Activated CD4-positive, alpha-beta T cell treated with anti-CD3 and anti-CD28 coated beads, Interleukin-2, Interleukin-4, amounts not matched to agents 100 ng/mL and 50 ng/mL, durations not matched to agents 16 hours and 8 hours (primary cell): ENCODE results near the gene FHIT.

ENCODE experiments used
- DNase-seq: peaks from one replicate; pipeline ENCODE4 v3.0.0-alpha.2; 2020; ENCODE audit warnings: low spot score

Gene FHIT

GRCh38 chr3:60841355-60841754, 409.9 kb downstream of the FHIT start:
- no peak for DNase-seq

- no peak for DNase-seq
Measured at GRCh38 chr3:60839246-60839645, 412.0 kb downstream of the FHIT start.

DNA sequence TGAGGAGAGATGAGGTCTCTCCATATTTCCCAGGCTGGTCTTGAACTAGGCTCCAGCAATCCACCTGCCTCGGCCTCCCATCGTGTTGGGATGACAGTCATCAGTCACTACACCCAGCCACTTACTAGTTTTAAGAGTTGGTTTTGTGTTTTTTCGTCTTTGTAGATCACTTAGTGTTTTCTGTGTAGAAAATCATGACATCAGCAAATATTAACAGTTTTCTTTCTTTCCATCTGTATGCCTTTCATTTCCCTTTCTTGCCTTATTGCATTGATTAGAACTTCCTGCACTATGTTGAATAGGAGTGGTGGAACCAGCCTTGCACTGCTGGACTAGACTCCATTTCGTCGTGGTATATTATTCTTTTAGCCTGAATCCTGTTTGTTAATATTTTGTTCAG, 415.5 kb downstream of the FHIT start:
- no peak for DNase-seq

GRCh38 chr3:60829058-60829457, 422.2 kb downstream of the FHIT start:
- DNase-seq, result no peak

DNA sequence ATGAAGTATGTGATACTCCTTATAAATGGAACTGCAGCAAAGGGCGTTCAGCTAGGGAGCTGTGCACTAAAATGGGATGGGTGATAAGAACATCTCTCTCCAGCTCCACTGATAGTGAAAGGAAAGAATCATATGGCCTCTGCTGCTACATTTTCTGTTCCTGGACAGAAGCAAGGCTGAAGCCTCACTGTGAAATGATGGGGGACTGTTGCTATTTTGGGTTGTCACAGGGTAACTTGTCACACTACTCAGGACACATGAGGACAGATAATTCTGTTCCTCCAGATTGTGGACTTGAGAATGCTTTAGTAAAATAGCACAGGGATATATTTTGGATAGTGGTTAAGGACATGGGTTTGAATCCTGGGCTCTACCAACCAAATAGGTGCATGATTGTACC, 423.6 kb downstream of the FHIT start:
- no peak for DNase-seq

DNA sequence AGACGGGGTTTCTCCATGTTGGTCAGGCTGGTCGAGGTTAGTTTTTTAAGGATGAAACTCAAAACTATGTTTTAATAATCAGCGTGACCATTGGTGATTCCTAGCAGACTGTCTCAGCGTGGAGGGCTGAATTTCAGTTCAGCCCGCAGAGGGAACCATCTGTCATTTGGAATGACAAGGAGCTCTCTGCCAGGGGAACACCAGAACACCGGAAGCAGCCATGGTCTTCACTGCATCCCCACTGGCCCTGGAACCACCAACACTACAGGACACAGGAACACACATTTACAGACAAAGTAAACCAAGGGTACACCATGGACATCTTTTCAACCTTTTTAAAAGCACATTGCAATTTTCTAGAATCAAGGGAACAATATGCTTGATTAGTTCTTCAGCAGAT, 424.7 kb downstream of the FHIT start:
- no peak for DNase-seq

GRCh38 chr3:60812502-60812901, 438.8 kb downstream of the FHIT start:
- DNase-seq, result no peak

DNA sequence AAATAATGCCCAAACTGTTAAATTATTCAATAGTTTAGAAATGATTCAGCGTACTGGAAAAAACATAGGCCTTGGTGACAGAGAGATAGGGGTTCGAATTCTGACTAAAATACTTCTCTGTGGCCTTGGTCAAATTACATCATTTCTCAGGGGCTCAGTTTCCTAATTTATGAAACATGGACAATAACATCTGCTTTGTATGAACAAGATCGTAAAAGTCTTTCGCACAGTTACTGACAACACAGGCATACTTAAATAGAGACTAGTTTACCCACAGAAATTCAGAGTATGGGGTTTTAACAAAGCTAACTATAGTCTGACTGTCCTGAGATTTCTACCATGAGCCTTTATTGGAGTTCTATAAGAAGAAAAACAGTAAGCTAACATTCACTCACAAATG, 440.4 kb downstream of the FHIT start:
- no peak for DNase-seq

DNA sequence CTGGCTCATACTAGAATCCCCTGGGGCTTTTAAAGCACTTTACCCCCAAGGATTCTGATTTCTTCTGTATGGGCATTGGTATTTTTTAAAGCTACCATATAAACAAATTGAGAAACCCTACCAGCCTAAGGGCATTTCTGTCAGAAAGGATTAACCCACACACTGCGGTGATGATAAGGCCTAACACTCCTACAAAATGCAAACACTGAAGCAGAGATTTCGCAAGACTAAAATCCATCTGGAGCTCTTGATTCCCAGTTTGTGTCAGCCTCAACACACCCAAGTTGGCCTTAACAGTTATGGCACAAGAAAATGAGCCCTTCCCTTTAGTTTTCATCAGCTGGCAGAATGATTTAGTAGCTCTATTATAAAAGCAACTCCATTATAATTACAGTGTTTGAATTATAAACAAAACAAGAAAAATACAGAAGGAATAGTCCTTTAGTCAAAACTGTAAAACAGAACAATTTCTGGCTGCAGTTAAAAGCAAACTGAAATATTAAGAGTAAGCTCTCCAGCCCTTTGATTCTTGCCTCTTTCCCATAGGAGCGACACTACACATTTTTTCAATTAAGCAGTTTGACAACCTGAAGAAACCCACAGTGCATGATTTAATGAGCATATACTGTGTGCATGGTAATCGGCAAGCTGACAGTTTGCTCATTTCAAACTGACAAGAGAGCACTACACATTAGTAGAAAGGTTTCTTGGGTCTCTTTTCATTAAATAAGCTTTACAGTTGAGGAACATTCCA, 441.2 kb downstream of the FHIT start:
- no peak for DNase-seq

DNA sequence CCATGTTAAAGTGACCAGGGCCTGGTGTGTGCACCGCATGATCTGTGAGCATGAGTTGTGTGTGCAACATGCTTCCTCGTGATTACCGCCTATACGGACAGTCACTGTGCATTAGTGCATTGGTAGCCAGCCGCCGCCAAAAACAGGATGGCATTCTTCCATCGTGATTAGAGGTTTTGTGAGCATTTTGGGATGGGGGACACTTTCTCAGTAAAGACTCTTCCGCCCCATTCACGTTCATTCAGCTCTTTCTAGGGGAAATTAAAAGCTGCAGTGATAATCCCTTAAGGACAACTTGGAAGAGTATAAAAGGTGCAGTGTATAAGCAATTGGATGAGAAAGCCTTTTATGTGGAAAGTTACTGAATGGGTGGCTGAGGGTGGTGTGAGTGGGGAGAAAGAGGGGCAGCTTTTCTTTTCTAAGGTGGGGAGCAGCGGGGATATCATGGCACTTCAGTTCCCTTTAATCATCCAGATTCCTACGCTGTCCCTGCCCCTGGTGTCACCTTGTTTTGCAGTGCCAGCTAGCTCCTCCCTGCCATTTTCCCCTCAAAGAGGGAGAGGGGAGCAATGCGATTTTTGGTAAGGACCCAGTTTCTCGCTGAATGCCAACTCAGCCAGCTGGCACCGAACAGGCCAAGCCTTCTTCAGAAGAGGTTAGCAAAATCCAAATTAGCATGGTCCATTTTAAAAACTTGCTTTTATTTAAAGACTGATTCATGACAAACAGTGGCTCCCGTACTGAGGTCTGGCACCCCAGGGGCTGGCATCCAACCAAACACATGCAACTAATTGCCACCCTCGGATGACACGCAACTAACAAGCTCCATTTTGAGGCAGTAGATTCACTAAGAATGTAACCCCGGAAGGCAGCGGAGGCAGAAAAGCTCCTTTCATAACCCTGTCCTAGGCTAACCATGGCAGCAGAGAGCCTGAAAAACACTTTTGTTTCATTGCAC, 447.8 kb downstream of the FHIT start:
- no peak for DNase-seq

- DNase-seq, result no peak
Measured at GRCh38 chr3:60801307-60801706, 449.9 kb downstream of the FHIT start.

DNA sequence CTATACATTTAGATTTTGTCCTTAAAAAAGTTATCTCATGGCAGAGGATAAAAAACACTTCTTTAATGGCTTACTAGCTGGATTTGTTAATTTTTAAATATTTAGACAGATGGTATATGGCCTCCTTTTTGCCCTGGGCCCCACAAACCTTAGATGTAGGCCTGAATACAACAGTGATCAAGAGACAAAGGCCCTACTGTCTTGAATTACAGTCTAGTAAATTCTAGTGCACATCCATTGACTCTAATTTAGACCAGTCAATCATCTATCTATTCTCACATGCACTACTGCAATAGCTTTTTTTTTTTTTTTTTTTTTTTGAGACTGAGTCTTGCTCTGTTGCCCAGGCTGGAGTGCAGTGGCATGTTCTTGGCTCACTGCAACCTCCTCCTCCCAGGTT, 452.8 kb downstream of the FHIT start:
- no peak for DNase-seq

DNA sequence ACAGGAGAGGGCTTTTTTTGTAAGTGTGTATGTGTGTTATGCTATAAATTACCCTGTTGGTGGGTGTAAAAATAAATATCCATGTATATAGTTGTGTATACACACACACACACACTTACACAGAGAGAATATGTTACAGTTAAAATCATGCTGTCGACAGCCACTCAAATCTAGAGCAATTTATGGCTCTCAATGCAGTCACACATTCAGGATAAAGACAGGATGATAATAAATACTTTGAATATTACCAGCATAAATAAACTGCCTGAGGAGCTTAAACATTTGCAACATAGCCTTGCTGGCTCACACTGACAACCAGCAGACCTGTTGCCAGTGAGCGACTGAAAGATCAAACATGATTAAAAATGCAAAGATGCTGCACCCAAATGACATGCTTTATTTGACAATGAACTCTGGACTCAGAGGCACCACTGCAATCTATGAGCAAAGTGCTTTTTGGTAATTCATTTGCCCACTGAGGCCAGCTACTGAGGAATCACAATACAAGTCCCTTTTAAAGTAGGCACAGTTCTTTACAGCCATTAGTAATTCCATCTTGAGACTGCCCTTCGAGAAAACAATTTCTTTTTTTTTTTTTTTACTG, 458.9 kb downstream of the FHIT start:
- no peak for DNase-seq

DNA sequence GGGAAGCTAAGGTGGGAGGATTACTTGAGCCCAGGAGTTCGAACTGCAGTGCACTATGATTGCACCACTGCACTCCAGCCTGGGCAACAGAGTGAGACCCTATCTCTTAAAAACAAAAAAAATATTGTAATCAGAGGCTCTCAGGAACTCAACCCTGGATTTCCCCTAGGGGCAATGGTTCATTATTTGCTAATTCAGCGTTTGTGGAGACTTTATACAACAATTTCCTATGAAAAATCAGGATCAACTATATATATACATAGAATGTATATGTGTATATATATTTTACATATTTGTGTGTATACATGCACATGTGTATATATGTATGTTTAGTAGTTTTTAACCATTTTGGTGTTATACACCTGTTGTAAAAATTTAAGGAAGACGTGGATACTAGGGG, 463.1 kb downstream of the FHIT start:
- no peak for DNase-seq

- DNase-seq, result no peak
Measured at GRCh38 chr3:60781935-60782334, 469.3 kb downstream of the FHIT start.

GRCh38 chr3:60779637-60780036, 471.6 kb downstream of the FHIT start:
- no peak for DNase-seq

DNA sequence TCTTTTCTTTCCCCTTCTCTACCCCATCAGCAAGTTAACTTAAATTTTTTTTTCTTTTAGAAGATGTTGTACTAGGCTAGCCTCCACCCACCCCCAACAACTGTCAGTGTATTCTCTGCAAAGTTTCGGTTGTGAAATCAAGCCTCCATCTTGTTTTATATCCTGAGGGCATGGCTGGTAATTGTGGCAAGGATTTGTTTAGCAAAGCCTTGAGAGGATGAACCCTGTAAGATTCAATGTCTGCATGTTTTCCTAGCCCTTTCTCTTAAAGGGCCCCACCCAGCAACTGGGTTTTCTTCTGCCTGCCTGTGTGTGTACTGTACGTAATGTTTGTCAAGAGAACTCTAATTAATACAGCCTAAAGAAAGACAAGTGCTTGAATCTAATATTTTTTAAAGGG, 475.3 kb downstream of the FHIT start:
- DNase-seq, result no peak

- DNase-seq, result no peak
Measured at GRCh38 chr3:60774617-60775016, 476.6 kb downstream of the FHIT start.

- no peak for DNase-seq
Measured at GRCh38 chr3:60772584-60772983, 478.7 kb downstream of the FHIT start.

DNA sequence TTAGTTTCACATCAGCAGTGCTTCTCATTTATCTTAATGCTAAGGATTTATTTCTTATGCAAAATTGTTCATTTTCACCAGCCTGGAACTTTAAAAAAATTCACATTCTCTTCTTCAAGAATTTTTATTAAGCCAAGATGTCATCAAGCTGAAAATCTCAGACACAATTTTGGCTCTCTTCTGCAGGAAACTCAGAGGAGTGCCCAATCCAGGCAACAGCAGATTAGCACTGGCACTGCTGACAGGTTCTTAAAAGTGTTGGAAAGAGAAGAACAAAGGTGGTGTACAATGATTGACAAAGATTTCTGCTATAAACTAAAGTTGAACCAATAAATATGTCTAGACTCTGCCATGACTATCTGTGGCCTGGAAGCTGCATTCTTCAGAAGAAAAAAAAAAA, 479.5 kb downstream of the FHIT start:
- DNase-seq, result no peak

DNA sequence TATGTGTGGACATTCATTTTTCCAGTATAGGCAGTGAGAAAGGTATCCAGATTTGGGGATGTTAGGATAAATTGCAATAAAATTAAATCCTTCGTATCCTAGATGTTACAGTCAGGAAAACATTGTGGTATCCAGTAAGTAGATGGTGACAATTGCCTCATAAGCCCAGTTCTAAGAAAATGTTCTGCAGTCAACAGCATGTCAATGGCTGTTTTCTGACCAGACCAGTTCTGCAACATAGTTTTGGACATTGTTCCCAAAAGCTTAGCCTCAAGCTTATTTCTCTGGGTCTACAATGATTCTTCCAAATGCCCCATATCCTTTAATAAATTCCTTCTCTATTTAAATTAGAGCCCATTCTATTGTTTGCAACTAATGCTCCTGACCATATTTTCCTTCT, 480.7 kb downstream of the FHIT start:
- no peak for DNase-seq

DNA sequence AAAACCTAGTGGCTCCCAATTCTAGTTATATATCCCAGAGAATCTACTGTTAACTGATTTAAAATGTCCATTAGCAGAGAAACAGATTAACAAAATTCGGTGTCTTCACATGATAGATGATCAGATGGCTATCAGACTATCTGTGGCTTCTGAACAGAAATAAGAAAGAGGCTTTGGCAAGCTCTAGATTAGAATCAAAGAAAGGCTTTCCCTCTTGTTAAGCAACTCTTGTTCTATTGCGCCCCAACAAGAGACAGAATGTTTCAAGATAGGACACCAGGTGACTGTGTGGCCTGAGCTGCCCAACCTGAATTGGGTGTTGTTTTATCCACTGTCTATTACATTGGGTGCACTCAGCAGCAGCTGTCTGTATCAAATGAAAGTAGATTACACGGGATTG, 483.7 kb downstream of the FHIT start:
- no peak for DNase-seq

DNA sequence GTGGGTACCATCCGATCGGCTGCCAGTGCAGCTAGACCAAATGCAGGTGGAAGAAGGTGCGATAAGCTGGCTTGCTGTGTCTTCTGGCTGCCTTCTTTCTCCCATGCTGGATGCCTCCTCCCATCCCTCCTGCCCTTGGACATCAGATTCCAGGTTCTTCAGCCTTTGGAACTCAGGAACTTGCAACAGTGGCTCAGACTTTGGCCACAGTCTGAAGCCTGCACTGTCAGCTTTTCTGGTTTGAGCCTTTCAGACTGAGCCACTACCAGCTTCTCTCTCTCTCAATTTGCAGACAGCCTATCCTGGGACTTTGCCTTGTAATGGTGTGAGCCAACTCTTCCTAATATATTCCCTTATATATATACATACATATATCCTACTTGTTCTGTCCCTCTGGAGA, 485.5 kb downstream of the FHIT start:
- no peak for DNase-seq
